Testis (tissue), 3 donors: ENCODE results near the gene EIF4G1. TPM values are rescaled to one million over a fixed set of nuclear protein-coding genes. Genes with fewer than 3 reads are reported as not detected.
"Not testable (repeated sequence)": the region's sequence is repeated elsewhere in the genome, so short reads cannot be mapped to it uniquely, and the experiment has no call there.

Experiments used
- DNase-seq: peaks from one replicate; pipeline ENCODE4 v3.0.0-alpha.2; 2019
- H3K27ac ChIP-seq, 2 donors: fragments of 200-600 bp; sonication (generic); one replicate each; pipeline ENCODE4 v1.5.1; 2019
- H3K27me3 ChIP-seq: fragments of 200-600 bp; sonication (generic); one replicate; pipeline ENCODE4 v1.5.1; 2019
- H3K36me3 ChIP-seq: fragments of 200-600 bp; sonication (generic); one replicate; pipeline ENCODE4 v1.5.1; 2017; ENCODE audit warnings: low read depth; ENCODE audit errors: missing control alignments
- H3K4me1 ChIP-seq: fragments of 200-600 bp; sonication (generic); one replicate; pipeline ENCODE4 v1.5.1; 2019
- H3K4me3 ChIP-seq, 2 donors: fragments of 200-600 bp; sonication (generic); one replicate each; pipeline ENCODE4 v1.5.1; 2017 to 2019
- H3K9me3 ChIP-seq: fragments of 200-600 bp; sonication (generic); one replicate; pipeline ENCODE4 v1.5.1; 2017
- POLR2A ChIP-seq: fragments of 450-650 bp; IDR thresholded peaks from one replicate; pipeline ENCODE4 v1.6.1; 2017; ENCODE audit warnings: antibody characterized with exemption, mild to moderate bottlenecking, moderate library complexity
- WGBS, 2 donors: methylation state at CpG; one replicate each; pipeline ENCODE4 v1.1.5; 2018; 5-methylcytosine and 5-hydroxymethylcytosine counted together
- intact Hi-C: fragments of 100-400 bp; cut with DNase I; formaldehyde crosslinking; loops from one replicate; pipeline ENCODE4 v1.15.1; 2023; ENCODE audit warnings: low total_unique reads
- polyA plus RNA-seq: library from polyadenylated mRNA; stranded (reverse); fragments of 350-450 nt; fragmentation: Illumina TruSeq; extraction: RNeasy Lipid Tissue Mini Kit (QIAGEN cat#74804); gene quantifications from one replicate; pipeline ENCODE4 v1.2.3, GENCODE V29; 2014; ENCODE audit warnings: low read depth, low replicate concordance; ENCODE audit not compliant: insufficient read depth
- total RNA-seq, 2 donors: library from RNA; depleted of rRNA; stranded (reverse); fragments of >200 nt; gene quantifications; one replicate each; pipeline ENCODE4 v1.2.3, GENCODE V29; 2016
- TF ChIP-seq, protein P1 (sequence below), 3 experiments: fragments of 450-650 bp in 2 of 3; fragments of 200-600 bp in 1 of 3; sonication (generic) in 1 of 3; IDR thresholded peaks; one replicate each; pipeline ENCODE4 v1.5.1; 2016 to 2019; ENCODE audit warnings: antibody characterized with exemption in 3 of 3, mild to moderate bottlenecking in 2 of 3, moderate library complexity in 1 of 3

EIF4G1 gene
- total and polyA plus RNA-seq, 3 donors from 2014 or later, result 255 to 295 (median 295) TPM

DNA sequence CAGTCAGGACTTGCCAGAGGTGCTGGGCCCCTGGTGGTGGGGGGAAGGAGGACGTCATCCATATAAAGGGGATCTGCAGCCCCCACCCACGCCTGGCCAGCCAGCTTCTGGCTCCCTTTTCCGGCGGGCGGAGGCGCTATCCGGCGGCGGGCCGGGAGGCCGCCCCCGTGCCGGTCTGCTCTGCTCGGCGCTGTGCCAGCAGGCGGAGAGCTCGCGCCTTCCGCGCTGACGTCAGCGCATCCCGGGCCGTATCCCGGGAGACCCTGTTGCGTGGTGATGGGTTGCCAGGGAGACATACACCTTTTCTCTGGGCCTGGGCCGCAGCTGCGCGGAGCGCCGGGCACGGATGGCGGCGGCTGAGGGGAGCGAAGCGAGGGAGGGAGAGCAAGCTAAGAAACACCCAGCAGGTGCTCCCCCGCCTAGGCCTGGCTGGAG, 24.1 kb downstream of the EIF4G1 start:
- H3K9me3 ChIP-seq, result no peaks in the 10 kb centered on the region
- peak; percentile 86 for DNase-seq
- no peaks in the 10 kb centered on the region for H3K27me3 ChIP-seq
- peak overlapping the region; percentile 96 to 98 for H3K27ac ChIP-seq
- peak overlapping the region; percentile 16 to 47 for H3K4me3 ChIP-seq
- 0 to 15% methylated on average over 2 to 36 of the region's 37 CpGs for WGBS, 2 donors
- H3K36me3 ChIP-seq, result no peaks in the 10 kb centered on the region
- H3K4me1 ChIP-seq, result peaks cover 37% of the 10 kb centered on the region
- TF ChIP-seq POLR2A, result no peak
- TF ChIP-seq, protein P1, sequence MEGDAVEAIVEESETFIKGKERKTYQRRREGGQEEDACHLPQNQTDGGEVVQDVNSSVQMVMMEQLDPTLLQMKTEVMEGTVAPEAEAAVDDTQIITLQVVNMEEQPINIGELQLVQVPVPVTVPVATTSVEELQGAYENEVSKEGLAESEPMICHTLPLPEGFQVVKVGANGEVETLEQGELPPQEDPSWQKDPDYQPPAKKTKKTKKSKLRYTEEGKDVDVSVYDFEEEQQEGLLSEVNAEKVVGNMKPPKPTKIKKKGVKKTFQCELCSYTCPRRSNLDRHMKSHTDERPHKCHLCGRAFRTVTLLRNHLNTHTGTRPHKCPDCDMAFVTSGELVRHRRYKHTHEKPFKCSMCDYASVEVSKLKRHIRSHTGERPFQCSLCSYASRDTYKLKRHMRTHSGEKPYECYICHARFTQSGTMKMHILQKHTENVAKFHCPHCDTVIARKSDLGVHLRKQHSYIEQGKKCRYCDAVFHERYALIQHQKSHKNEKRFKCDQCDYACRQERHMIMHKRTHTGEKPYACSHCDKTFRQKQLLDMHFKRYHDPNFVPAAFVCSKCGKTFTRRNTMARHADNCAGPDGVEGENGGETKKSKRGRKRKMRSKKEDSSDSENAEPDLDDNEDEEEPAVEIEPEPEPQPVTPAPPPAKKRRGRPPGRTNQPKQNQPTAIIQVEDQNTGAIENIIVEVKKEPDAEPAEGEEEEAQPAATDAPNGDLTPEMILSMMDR (IDR thresholded peaks at IDR 0.05), result peak in 2 of 3 experiments; percentile 16 to 18
- intact Hi-C loops, result no loop called here

DNA sequence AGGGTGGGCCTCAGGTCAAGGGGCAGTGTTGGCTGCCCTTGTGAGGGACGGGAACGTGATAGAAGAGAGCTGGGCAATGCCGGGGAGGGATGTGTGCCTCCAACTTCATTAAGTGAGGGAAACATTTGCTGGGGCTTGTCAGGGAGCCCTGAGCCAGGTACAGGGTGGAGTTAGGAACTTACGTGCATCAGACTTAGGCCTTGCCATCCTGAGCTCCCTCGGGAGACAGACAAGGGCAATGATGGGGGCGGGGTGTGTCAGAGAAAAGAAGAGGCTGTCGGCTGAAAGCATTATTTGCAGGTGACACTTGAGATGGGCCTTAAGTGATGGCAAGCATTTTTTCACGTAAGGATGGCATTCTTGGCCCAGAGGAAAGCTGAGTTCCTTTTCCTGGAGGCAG, 24.6 kb downstream of the EIF4G1 start:
- WGBS, 2 donors, result 38 to 50% methylated on average over 8 of the region's 8 CpGs
- no peaks in the 10 kb centered on the region for H3K27me3 ChIP-seq
- TF ChIP-seq, protein P1 (IDR thresholded peaks at IDR 0.05), result no peak
- TF ChIP-seq POLR2A, result no peak
- no peak for DNase-seq
- H3K36me3 ChIP-seq, result no peaks in the 10 kb centered on the region
- H3K4me1 ChIP-seq, result peaks cover 38% of the 10 kb centered on the region
- peak overlapping the region; percentile 96 to 98 for H3K27ac ChIP-seq
- peak overlapping the region; percentile 16 to 47 for H3K4me3 ChIP-seq
- intact Hi-C loops, result no loop called here
- no peaks in the 10 kb centered on the region for H3K9me3 ChIP-seq

DNA sequence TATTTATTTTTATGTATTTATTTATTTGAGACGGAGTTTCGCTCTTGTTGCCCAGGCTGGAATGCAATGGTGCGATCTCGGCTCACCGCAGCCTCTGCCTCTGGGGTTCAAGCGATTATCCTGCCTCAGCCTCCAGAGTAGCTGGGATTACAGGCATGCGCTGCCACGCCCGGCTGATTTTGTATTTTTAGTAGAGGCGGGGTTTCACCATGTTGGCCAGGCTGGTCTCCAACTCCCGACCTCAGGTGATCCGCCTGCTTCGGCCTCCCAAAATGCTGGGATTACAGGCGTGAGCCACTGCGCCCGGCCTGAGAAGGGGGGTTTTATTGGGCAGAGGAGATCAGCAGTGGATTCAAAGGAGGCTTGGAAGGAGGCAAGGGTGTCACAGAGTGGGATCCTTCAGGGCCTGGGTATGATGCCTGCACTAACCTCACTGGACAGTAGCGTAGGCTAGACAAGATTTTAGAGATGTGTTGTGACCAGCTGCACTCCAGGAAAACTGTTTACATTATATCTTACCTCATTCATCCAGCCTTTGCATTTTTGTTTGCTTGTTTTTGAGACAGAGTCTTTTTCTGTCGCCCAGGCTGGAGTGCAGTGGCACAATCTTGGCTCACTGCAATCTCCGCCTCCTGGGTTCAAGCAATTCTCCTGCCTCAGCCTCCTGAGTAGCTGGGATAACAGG, 25.2 kb downstream of the EIF4G1 start:
- DNase-seq, H3K36me3 ChIP-seq, H3K9me3 ChIP-seq, intact Hi-C loops, H3K27ac ChIP-seq, H3K4me3 ChIP-seq, H3K27me3 ChIP-seq: not testable (repeated sequence)
- WGBS, 2 donors, result 88 to 89% methylated on average over 19 of the region's 19 CpGs
- H3K4me1 ChIP-seq, result peaks cover 38% of the 10 kb centered on the region

DNA sequence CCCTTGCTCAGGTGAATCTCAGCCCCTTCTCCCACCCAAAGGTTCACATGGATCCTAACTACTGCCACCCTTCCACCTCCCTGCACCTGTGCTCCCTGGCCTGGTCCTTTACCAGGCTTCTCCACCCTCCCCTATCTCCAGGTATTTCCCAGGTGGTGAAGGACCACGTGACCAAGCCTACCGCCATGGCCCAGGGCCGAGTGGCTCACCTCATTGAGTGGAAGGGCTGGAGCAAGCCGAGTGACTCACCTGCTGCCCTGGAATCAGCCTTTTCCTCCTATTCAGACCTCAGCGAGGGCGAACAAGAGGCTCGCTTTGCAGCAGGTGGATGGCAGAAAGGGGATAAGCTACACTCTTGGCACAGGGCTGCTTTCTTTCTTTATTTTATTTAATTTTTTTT, 27.5 kb downstream of the EIF4G1 start:
- no peaks in the 10 kb centered on the region for H3K27me3 ChIP-seq
- no peak overlapping the region for H3K27ac ChIP-seq
- no peak for DNase-seq
- H3K4me3 ChIP-seq, result no peak overlapping the region
- H3K36me3 ChIP-seq, result no peaks in the 10 kb centered on the region
- TF ChIP-seq POLR2A, result no peak
- TF ChIP-seq, protein P1 (IDR thresholded peaks at IDR 0.05), result no peak
- 92 to 95% methylated on average over 7 of the region's 7 CpGs for WGBS, 2 donors
- intact Hi-C loops, result no loop called here
- H3K9me3 ChIP-seq, result no peaks in the 10 kb centered on the region
- H3K4me1 ChIP-seq, result peaks cover 43% of the 10 kb centered on the region

DNA sequence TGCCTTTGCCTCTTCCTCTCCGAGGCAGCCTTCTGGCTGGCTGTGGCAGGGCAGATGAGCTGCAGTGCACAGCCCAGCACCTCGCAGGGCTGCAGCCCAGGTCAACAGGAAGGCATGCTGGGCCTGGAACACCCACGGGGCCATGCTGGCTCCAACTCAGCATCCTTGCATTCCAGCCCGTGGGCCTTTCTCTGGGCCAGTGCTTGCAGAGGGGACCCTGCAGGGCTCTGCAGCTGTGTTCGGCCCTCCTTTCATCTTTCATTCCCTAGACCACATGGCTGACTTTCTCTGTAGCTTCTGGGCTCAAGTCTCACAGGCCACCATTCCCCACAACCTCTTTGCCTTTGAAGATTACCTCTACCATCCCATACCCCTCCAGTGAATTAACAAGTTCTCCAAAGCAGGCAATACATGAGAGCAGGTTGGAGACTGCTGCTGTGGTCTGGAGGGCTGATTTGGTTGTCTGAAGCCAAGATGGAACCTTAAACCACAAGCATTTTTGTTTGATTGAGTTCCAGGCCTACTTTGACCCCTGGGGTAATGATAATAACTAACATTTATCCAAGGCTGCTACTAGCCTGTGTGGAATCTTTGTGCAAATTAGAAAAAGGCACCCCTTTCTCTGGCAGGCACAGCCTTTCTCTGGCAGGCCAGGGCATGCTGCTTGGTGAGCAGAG, 28.9 kb downstream of the EIF4G1 start:
- Histone ChIP-seq H3K4me3 (no peak overlapping the region), H3K36me3 (no peaks in the 10 kb centered on the region), H3K27me3 (no peaks in the 10 kb centered on the region), H3K9me3 (no peaks in the 10 kb centered on the region), H3K4me1 (peaks cover 40% of the 10 kb centered on the region), H3K27ac (no peak overlapping the region)
- intact Hi-C loops, result no loop called here
- no peak for DNase-seq
- WGBS, 2 donors, result 54 to 58% methylated on average over 5 of the region's 5 CpGs
- no peak for TF ChIP-seq POLR2A
- TF ChIP-seq, protein P1 (IDR thresholded peaks at IDR 0.05), result no peak
